AG04449 (cell line): ENCODE data around the gene PRTFDC1.

Experiments used
- CTCF ChIA-PET: fragments of 350-600 bp; formaldehyde crosslinking; extraction: SDS; loops from one replicate; lab custom pipeline; 2021; ENCODE audit warnings: antibody characterized with exemption; lab: Yijun Ruan, JAX
- POLR2A ChIA-PET: fragments of 400-600, 350-600 bp; formaldehyde crosslinking; extraction: SDS; loops from one replicate; lab custom pipeline; 2020; ENCODE audit warnings: antibody characterized with exemption, inconsistent platforms; lab: Yijun Ruan, JAX
- DNase-seq: peaks from one replicate; pipeline ENCODE4 v3.0.0-alpha.2; 2010; ENCODE audit warnings: low read depth, low spot score
- H3K4me3 ChIP-seq: 2 replicates; pipeline ENCODE4 v1.5.1; 2011; ENCODE audit warnings: low read depth, mild to moderate bottlenecking, control low read depth, low read length
- TF ChIP-seq, protein P1 (sequence below): IDR thresholded peaks from one replicate; pipeline ENCODE4 v1.5.1; 2011; ENCODE audit warnings: mild to moderate bottlenecking, moderate library complexity, low read length, control low read depth, inconsistent platforms; ENCODE audit not compliant: insufficient read depth; ENCODE audit errors: missing control alignments

Gene PRTFDC1

DNA sequence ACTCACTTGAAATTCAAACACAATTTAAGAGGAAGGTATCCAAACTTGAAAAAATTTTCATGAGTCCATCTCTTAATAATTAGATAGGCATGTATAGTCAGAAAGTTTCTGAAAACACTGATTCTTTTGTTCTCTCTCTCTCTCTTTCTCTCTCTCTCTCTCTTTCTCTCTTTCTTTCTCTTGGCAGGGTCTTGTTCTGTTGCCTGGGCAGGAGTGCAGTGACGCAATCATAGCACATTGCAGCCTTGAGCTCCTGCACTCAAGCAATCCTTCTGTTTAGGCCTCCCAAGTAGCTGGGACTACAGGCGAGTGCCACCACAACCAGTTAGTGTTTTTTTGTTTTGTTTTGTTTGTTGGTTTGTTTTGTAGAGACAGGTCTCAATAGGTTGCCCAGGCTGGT lies 59.3 kb downstream of the PRTFDC1 start:
- ChIA-PET POLR2A (no interaction called here), CTCF (interaction anchor here (0.9 kb wide), 1 partner anchor 17 kb away, joined by 3 read pairs; no protein-coding TSS in a partner anchor)
- H3K4me3 ChIP-seq: no peak overlapping the region
- DNase-seq: no peak
- TF ChIP-seq, protein P1, sequence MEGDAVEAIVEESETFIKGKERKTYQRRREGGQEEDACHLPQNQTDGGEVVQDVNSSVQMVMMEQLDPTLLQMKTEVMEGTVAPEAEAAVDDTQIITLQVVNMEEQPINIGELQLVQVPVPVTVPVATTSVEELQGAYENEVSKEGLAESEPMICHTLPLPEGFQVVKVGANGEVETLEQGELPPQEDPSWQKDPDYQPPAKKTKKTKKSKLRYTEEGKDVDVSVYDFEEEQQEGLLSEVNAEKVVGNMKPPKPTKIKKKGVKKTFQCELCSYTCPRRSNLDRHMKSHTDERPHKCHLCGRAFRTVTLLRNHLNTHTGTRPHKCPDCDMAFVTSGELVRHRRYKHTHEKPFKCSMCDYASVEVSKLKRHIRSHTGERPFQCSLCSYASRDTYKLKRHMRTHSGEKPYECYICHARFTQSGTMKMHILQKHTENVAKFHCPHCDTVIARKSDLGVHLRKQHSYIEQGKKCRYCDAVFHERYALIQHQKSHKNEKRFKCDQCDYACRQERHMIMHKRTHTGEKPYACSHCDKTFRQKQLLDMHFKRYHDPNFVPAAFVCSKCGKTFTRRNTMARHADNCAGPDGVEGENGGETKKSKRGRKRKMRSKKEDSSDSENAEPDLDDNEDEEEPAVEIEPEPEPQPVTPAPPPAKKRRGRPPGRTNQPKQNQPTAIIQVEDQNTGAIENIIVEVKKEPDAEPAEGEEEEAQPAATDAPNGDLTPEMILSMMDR: no peak

DNA sequence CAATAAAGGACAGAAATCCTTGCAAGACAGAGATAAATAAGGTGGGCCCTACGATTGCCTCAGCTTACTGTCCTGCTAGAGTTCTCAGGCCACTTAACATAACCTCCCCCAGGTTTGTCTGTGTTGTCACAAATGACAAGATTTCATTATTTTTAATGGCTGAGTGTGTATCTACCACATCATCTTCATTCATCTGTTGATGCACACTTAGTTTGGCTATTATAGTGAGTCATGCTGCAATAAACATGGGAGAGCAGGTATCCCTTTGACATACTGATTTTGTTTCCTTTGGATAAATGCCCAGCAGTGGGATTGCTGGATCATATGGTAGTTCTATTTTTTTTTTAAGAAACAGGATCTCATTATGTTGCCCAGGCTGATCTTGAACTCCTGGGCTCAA lies 60.6 kb downstream of the PRTFDC1 start:
- ChIA-PET POLR2A (no interaction called here), CTCF (no interaction called here)
- TF ChIP-seq, protein P1: no peak
- no peak for DNase-seq
- no peak overlapping the region for H3K4me3 ChIP-seq

DNA sequence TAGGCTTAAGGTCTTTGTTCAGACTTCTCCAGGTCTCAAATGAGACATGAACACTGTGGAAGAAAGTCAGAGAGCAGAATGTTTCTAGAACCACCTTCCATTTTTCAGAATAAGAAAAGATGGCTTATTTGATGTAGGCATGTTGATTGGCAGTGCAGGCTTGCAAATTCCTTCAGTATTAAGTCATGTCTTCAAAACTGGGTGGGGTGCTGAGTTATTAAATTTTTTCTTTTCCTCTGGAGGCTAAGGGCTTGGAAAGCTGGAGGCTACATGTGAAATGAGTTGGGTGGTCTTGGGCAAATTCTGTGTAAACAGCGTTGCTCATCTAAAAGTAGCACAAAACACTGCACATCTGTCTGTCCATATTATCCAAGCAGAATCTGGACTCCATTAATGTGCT lies 62.8 kb downstream of the PRTFDC1 start:
- TF ChIP-seq, protein P1: no peak
- H3K4me3 ChIP-seq: no peak overlapping the region
- ChIA-PET POLR2A (no interaction called here), CTCF (interaction anchor here (0.8 kb wide), 1 partner anchor 14 kb away, joined by 3 read pairs; no protein-coding TSS in a partner anchor)
- DNase-seq: no peak

DNA sequence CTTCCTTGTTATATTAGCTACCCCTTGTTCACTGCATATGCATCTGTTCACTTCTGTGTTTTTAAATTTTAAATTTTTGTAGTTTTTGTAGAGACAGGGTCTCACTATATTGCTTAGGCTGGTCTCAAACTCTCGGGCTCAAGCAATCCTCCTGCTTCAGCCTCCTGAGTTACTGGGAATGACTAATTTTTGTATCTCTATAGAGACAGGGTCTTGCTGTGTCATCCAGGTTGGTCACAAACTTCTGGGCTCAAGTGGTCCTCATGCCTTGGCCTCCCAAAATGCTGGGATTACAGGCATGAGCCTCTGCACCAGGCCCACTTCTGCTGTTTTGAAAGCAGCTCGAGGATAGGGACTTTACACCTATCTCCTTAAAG lies 64.6 kb downstream of the PRTFDC1 start:
- DNase-seq: no peak
- ChIA-PET CTCF (interaction anchor here (1.1 kb wide), 1 partner anchor 270 kb away, joined by 3 read pairs; no protein-coding TSS in a partner anchor), POLR2A (no interaction called here)
- H3K4me3 ChIP-seq: no peak overlapping the region
- TF ChIP-seq, protein P1: no peak

DNA sequence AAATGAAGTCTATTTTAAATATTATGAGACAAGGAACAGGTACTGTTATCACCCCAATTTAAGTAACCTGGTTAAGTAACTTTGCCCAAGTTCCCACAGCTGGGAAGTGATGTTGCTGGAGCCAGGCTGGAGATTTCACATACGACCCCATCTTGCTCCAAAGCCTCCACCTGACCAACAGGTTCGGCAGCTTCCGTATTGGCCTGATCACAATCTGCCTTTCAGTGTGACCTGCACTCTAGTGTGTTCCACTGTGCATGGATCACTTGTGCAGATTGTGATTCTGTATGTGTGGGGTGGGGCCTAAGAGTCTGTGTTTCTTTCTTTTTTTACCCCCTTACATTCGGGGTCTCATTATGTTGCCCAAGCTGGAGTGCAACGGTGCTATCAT lies 66.1 kb downstream of the PRTFDC1 start:
- POLR2A ChIA-PET: no interaction called here
- CTCF ChIA-PET: no interaction called here
- TF ChIP-seq, protein P1: no peak
- H3K4me3 ChIP-seq: no peak overlapping the region
- no peak for DNase-seq

DNA sequence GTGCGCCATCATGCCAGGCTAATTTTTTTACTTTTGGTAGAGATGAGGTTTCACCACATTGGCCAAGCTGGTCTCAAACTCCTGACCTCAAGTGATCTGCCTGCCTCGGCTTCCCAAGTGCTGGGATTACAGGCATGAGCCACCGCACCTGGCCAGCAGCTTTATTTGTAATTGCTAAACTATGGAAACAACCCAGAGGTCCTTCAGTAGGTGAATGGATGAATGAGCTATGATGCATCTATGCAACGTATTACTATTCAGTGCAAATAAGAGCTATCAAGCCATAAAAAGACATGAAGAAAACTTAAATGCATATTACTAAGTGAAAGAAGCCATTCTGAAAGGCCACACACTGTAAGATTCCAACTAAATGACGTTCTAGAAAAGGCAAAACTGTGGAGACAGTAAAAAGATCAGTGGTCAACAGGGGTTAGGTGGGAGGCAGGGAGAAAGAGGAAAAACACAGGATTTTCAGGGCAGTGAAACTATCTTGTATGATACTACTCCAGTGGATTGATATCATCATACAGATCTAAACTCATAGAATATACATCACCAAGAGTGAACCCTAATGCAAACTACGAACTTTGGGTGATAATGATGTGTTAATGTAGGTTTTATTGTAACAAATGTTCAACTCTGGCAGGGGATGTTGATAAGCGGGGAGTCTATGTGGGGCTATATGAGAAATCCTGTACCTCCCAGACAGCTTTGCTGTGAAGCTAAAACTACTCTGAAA lies 66.7 kb downstream of the PRTFDC1 start:
- DNase-seq: no peak
- CTCF ChIA-PET: interaction anchor here (1.2 kb wide), 1 partner anchor 196 kb away, joined by 4 read pairs; no protein-coding TSS in a partner anchor
- TF ChIP-seq, protein P1: no peak
- H3K4me3 ChIP-seq: no peak overlapping the region
- POLR2A ChIA-PET: no interaction called here
